ENCODE results near the gene ARL4A.

- TF ChIP-seq ZKSCAN1 (IDR thresholded peaks at IDR 0.05; ENCODE audit: low read depth, low read length) (no peak), TCF15 (CRISPR knock-in tag; IDR thresholded peaks at IDR 0.05) (no peak), KDM5B (IDR thresholded peaks at IDR 0.05; ENCODE audit: insufficient replicate concordance, low read depth, low read length) (no peak), HDAC2 (IDR thresholded peaks at IDR 0.05) (no peak), NFRKB (IDR thresholded peaks at IDR 0.05; ENCODE audit: low read depth) (no peak), ZNF224 (CRISPR knock-in tag; IDR thresholded peaks at IDR 0.05) (no peak), ARID1B (IDR thresholded peaks at IDR 0.05) (no peak), RERE (CRISPR knock-in tag; IDR thresholded peaks at IDR 0.05; ENCODE audit: borderline replicate concordance) (no peak), MXI1 (IDR thresholded peaks at IDR 0.05; ENCODE audit: low read depth, low read length) (no peak), CTCF (IDR thresholded peaks at IDR 0.05 in 2 of 3, conservative IDR thresholded peaks at IDR 0.05 in 1 of 3; ENCODE audit: insufficient read depth in 2 of 3, low read depth in 1 of 3, low read length in 3 of 3) (no peak), ZNF274 (IDR thresholded peaks at IDR 0.05; ENCODE audit: borderline replicate concordance, low read depth, low read length) (no peak)
Observed at GRCh38 chr7:12643644-12644043, 43.8 kb upstream of the ARL4A start.
